SH-SY5Y (cell line): ENCODE results near the gene F10.

ENCODE experiments used
- GATA2 ChIP-seq: IDR thresholded peaks from 2 replicates; pipeline ENCODE4 v1.6.1; 2011; ENCODE audit warnings: mild to moderate bottlenecking, low read depth, low read length
- GATA3 ChIP-seq: IDR thresholded peaks from 2 replicates; pipeline ENCODE4 v1.6.1; 2011; ENCODE audit warnings: low read depth, mild to moderate bottlenecking, low read length, moderate library complexity

DNA sequence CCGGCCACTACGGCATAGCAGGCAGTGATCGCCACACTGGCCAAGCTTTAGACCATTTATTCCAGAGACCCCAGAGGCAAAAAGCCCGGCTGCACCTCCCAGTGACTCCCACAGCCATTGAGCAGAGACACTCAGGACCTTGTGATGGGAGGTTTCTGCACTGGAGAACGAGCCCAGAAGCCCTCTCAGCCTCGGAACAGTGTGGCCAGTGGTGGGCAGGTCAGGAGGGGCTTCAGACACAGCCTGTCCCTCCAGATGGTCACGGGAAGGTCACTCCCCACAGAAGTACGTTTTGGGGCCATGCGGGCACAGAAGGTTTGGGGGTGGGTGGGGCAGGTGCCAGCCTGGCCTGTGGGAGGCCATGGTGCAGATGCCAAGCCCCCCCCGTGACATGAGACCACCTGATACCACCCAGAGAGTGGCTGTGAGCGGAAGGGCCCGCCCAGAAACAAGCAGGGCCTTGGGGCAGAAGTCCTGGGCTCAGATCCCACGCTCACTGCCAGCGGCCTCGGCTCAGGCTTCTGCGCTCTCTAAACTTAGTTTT lies 599 bp upstream of the F10 start:
- TF ChIP-seq GATA2 (no peak), GATA3 (no peak)
